Thymus (tissue), 11 donors: Measurements from ENCODE around the gene ENDOV. TPM values are rescaled to one million over a fixed set of nuclear protein-coding genes. Genes with fewer than 3 reads are reported as not detected.

Experiments
- DNase-seq, 9 donors: peaks; one replicate each; pipeline ENCODE4 v3.0.0-alpha.2; 2013; ENCODE audit warnings: low spot score in 9 of 9, low read depth in 6 of 9, missing footprints in 1 of 9
- H3K27ac ChIP-seq, 2 donors: one replicate each; pipeline ENCODE4 v1.5.1; 2013; ENCODE audit warnings: control low read depth in 1 of 2, low read depth in 1 of 2, low read length in 1 of 2, mild to moderate bottlenecking in 1 of 2, moderate library complexity in 1 of 2
- H3K27me3 ChIP-seq, 2 donors: one replicate each; pipeline ENCODE4 v1.5.1; 2013; ENCODE audit warnings: low read length in 1 of 2; ENCODE audit not compliant: control insufficient read depth in 2 of 2, insufficient read depth in 1 of 2
- H3K36me3 ChIP-seq, 2 donors: one replicate each; pipeline ENCODE4 v1.5.1; 2013; ENCODE audit warnings: low read length in 1 of 2, mild to moderate bottlenecking in 1 of 2, moderate library complexity in 1 of 2; ENCODE audit not compliant: control insufficient read depth in 2 of 2, insufficient read depth in 2 of 2
- H3K4me1 ChIP-seq, 2 donors: one replicate each; pipeline ENCODE4 v1.5.1; 2013; ENCODE audit warnings: low read length in 2 of 2; ENCODE audit not compliant: control insufficient read depth in 2 of 2, insufficient read depth in 2 of 2
- H3K4me3 ChIP-seq, 2 donors: one replicate each; pipeline ENCODE4 v1.5.1; 2013; ENCODE audit warnings: low read length in 2 of 2, control low read depth in 1 of 2, mild to moderate bottlenecking in 1 of 2
- H3K9me3 ChIP-seq, 2 donors: one replicate each; pipeline ENCODE4 v1.5.1; 2013; ENCODE audit warnings: low read length in 1 of 2, mild to moderate bottlenecking in 1 of 2; ENCODE audit not compliant: control insufficient read depth in 2 of 2, insufficient read depth in 1 of 2
- WGBS: extraction: QIAGEN DNeasy Blood & Tissue Kit; methylation state at CpG from one replicate; pipeline ENCODE4 v1.1.7; 2013; 5-methylcytosine and 5-hydroxymethylcytosine counted together
- polyA plus RNA-seq: library from polyadenylated mRNA; stranded (reverse); fragments of 200-250 nt; gene quantifications from one replicate; pipeline ENCODE4 v1.2.3, GENCODE V29; 2013
- total RNA-seq: library from RNA; stranded (reverse); fragments of 120-200 nt; gene quantifications from one replicate; pipeline ENCODE4 v1.2.4, GENCODE V29; 2013
- donor health status: healthy.

ENDOV gene
- total and polyA plus RNA-seq, 2 donors, result 8.3 to 20.7 TPM

DNA sequence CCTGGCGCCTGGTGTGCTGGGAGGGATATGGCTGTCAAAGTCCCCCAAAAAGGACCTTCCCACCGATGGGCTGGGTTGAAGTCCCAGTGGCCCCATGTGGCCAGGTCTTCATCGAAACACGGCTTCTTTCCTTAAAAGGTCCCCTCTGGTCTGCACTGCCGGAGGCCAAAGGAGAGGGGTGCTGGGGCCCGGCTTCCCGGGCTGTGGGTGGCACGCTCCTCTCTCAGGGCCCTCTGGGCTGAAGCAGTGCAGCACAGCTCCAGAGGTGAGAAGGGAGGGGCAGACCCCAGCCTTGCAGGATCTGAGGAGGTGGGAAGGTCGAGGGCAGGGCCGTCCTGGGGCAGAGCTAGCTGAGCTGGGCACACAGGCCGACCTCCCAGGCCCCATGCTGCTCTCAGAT, 54.7 kb downstream of the ENDOV start:
- Histone ChIP-seq H3K36me3 (no peaks in the 10 kb centered on the region), H3K27me3 (peaks cover 31 to 97% of the 10 kb centered on the region in 2 donors), H3K4me1 (peaks cover 2 to 10% of the 10 kb centered on the region in 2 donors), H3K9me3 (peaks cover 2 to 28% of the 10 kb centered on the region in 2 donors), H3K4me3 (no peak overlapping the region), H3K27ac (no peak overlapping the region)
- no peak for DNase-seq
- 89% methylated on average over 11 of the region's 11 CpGs for WGBS

DNA sequence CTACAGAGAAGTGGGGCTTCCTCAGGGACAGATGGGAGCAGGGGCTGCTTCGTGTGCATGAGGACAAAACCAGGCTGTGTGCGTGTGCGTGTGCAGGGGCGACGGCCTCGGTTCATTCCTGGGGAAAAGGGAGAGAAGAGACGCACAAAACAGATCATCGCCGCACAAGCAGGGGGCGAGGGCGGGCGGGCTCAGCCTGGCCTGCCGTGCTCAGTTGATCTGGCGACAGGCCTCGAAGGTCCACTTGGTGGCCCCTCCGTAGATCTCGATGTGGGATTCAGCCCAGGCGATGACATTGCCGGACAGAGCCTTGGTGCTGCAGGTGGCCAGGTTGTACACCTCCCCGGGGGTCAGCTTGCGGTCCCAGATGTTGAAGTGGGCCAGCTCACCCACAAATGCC, 55.6 kb downstream of the ENDOV start:
- Histone ChIP-seq H3K4me3 (no peak overlapping the region), H3K9me3 (peaks cover 2 to 28% of the 10 kb centered on the region in 2 donors), H3K27ac (no peak overlapping the region), H3K4me1 (peaks cover 7 to 19% of the 10 kb centered on the region in 2 donors), H3K27me3 (peaks cover 37 to 97% of the 10 kb centered on the region in 2 donors), H3K36me3 (no peaks in the 10 kb centered on the region)
- DNase-seq, result no peak
- WGBS, result 91% methylated on average over 21 of the region's 21 CpGs

DNA sequence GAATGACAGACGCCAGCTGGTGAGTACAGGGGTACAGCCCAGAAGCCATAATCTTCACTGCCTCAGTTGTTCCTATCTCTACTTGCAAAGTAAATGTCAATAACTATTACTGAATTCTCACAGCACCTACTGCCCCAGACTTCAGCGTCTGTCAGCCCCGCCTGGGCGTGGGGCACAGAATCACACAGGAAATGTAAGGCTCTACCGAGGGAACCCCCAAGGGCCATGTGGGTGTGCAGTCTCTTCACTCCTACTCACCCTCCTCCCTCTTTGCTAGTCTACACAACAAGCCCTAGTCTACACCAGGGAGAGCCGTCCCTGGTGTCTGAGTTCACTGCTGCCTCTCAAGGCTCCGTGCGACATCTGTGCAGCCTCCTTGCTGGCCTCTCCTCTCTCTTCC, 57.0 kb downstream of the ENDOV start:
- Histone ChIP-seq H3K36me3 (no peaks in the 10 kb centered on the region), H3K4me3 (no peak overlapping the region), H3K4me1 (peaks cover 7 to 22% of the 10 kb centered on the region in 2 donors), H3K9me3 (peaks cover 2 to 22% of the 10 kb centered on the region in 2 donors), H3K27ac (no peak overlapping the region), H3K27me3 (peaks cover 51 to 97% of the 10 kb centered on the region in 2 donors)
- WGBS, result 85% methylated on average over 8 of the region's 8 CpGs
- DNase-seq, result no peak

- Histone ChIP-seq H3K9me3 (peaks cover 2 to 22% of the 10 kb centered on the region in 2 donors), H3K4me1 (peaks cover 13 to 26% of the 10 kb centered on the region in 2 donors)
Measured at GRCh38 chr17:80472996-80473395, 58.0 kb downstream of the ENDOV start.

DNA sequence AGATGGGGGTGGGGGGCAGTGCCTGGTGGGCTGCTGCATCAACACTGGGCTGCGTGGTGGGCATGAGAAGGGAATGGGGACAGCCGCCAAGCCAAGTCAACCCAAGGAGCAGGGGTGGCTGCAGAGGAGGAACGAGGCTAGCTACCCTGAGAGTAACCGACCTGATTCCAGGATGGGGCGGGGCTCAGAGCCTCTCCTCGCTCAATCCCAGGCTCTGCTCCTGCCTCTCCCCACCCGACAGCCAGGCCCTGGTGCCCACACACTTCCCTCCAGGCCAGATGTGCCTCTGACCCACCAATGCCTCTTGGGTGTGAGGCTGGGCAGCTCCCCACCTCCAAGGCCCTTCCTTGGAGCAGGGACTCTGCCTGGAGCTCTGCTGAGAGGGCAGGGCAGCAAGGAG, 58.7 kb downstream of the ENDOV start:
- Histone ChIP-seq H3K27ac (no peak overlapping the region), H3K36me3 (no peaks in the 10 kb centered on the region), H3K4me3 (no peak overlapping the region), H3K9me3 (peaks cover 2 to 17% of the 10 kb centered on the region in 2 donors), H3K27me3 (peaks cover 61 to 99% of the 10 kb centered on the region in 2 donors), H3K4me1 (peaks cover 17 to 29% of the 10 kb centered on the region in 2 donors)
- 62% methylated on average over 7 of the region's 7 CpGs for WGBS
- no peak for DNase-seq

More at GRCh38 chr17:80472996-80473395, 58.0 kb downstream of the ENDOV start:
- 93% methylated on average over 12 of the region's 12 CpGs for WGBS
- peaks cover 61 to 99% of the 10 kb centered on the region in 2 donors for H3K27me3 ChIP-seq
- DNase-seq, result no peak
- H3K27ac ChIP-seq, result no peak overlapping the region
- H3K4me3 ChIP-seq, result no peak overlapping the region
- H3K36me3 ChIP-seq, result no peaks in the 10 kb centered on the region

DNA sequence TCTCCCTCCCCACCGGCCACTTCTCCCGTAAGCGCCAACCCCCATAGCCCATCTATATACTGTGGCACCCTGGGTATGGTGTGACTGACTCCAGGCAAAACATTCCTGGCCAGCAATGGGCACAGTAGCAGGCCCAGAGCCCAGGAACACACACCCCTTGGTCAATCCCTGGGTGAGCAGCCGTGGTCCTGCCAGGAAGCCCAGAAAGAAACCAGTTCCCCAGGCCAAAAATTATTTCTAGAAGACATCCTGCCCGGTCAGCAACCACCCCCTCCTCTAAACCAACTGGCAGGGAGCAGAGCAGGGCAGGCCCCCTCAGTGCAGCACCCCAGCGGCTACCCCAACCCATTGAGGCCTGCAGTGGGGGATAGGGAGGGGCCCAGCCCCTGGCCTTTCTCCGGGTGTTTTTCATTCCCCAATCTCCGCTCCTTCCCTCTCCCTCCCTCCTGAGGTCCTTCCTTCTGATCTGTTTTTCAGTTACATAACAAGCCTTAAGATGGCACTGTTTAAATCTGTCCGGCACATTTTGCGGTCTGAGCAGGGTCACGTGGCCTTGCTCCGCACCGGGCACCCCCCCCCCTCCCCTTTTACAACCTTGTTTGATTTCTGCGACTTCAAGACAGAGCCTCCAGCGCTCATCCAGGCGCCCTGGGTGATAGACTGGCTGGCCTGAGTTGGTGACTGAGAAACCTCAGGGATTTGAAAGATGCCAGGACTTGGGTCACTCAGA, 59.4 kb downstream of the ENDOV start:
- Histone ChIP-seq H3K27ac (no peak overlapping the region), H3K27me3 (peaks cover 68 to 99% of the 10 kb centered on the region in 2 donors), H3K36me3 (no peaks in the 10 kb centered on the region), H3K9me3 (peaks cover 0 to 15% of the 10 kb centered on the region in 2 donors), H3K4me3 (no peak overlapping the region), H3K4me1 (peaks cover 17 to 30% of the 10 kb centered on the region in 2 donors)
- WGBS, result 18% methylated on average over 16 of the region's 16 CpGs
- peak in 1 of 9 donors; percentile 40 for DNase-seq

- no peak overlapping the region for H3K27ac ChIP-seq
Measured at GRCh38 chr17:80474961-80475909, 60.3 kb downstream of the ENDOV start.

GRCh38 chr17:80475910-80476876, 61.2 kb downstream of the ENDOV start, which contains the start of gene NPTX1:
NPTX1 (minus strand) TSS chr17:80476607; CDS start chr17:80476446, 161 bp downstream.
- Histone ChIP-seq H3K4me1 (peaks cover 17 to 30% of the 10 kb centered on the region in 2 donors), H3K36me3 (no peaks in the 10 kb centered on the region), H3K4me3 (peak within 1 kb of the TSS; percentile 6 to 30), H3K9me3 (peaks cover 0 to 13% of the 10 kb centered on the region in 2 donors), H3K27ac (no peak within 1 kb of the TSS), H3K27me3 (peaks cover 77 to 99% of the 10 kb centered on the region in 2 donors)
- WGBS, result under 1% methylated on average over 136 of the region's 136 CpGs
- no peak for DNase-seq

More at GRCh38 chr17:80474961-80475909, 60.3 kb downstream of the ENDOV start:
- Histone ChIP-seq H3K9me3 (peaks cover 0 to 13% of the 10 kb centered on the region in 2 donors), H3K36me3 (no peaks in the 10 kb centered on the region), H3K4me3 (peak overlapping the region; percentile 6 to 7), H3K27me3 (peaks cover 70 to 99% of the 10 kb centered on the region in 2 donors), H3K4me1 (peaks cover 17 to 30% of the 10 kb centered on the region in 2 donors)
- peak in 1 of 9 donors; percentile 22 for DNase-seq
- 5% methylated on average over 55 of the region's 55 CpGs for WGBS
